Neural cell (in vitro differentiated cells): ENCODE measurements around the gene ANKS1B. TPM values are rescaled to one million over a fixed set of nuclear protein-coding genes. Genes with fewer than 3 reads are reported as not detected.

Source experiments
- H2AFZ ChIP-seq: fragments of 200-600, 300-800 bp; sonication (generic), shearing (Covaris generic); 2 replicates; pipeline ENCODE4 v1.6.0; 2014; ENCODE audit warnings: low read depth, mild to moderate bottlenecking, antibody characterized with exemption, low read length, moderate library complexity
- H3F3A ChIP-seq: fragments of 200-600 bp; shearing (Covaris generic); 2 replicates; pipeline ENCODE4 v1.6.1; 2016; ENCODE audit warnings: mild to moderate bottlenecking, moderate library complexity, mixed read lengths, antibody characterized with exemption, low read length; ENCODE audit not compliant: insufficient read depth, poor library complexity, severe bottlenecking
- H3K27ac ChIP-seq: fragments of 200-600, 300-800 bp; sonication (generic), shearing (Covaris generic); 2 replicates; pipeline ENCODE4 v1.5.1; 2014; ENCODE audit warnings: mild to moderate bottlenecking, low read length, moderate library complexity
- H3K27me3 ChIP-seq: fragments of 300-800, 200-600 bp; sonication (generic), shearing (Covaris generic); 2 replicates; pipeline ENCODE4 v1.6.0; 2014; ENCODE audit warnings: mild to moderate bottlenecking, low read depth, low read length, moderate library complexity; ENCODE audit not compliant: insufficient read depth
- H3K36me3 ChIP-seq: fragments of 300-800, 200-600 bp; sonication (generic), shearing (Covaris generic); 2 replicates; pipeline ENCODE4 v1.5.1; 2014; ENCODE audit warnings: mild to moderate bottlenecking, antibody characterized with exemption, low read length, moderate library complexity; ENCODE audit not compliant: insufficient read depth
- H3K4me2 ChIP-seq: fragments of 300-800, 200-600 bp; sonication (generic), shearing (Covaris generic); 2 replicates; pipeline ENCODE4 v1.6.0; 2014; ENCODE audit warnings: mild to moderate bottlenecking, low read length
- H3K4me3 ChIP-seq: fragments of 300-800, 200-600 bp; sonication (generic), shearing (Covaris generic); 2 replicates; pipeline ENCODE4 v1.5.1; 2014; ENCODE audit warnings: mild to moderate bottlenecking, low read length, moderate library complexity
- H3K79me2 ChIP-seq: fragments of 200-600 bp; shearing (Covaris generic); replicated peaks from 2 replicates; pipeline ENCODE4 v1.6.0; 2014; ENCODE audit warnings: mild to moderate bottlenecking, low read length, moderate library complexity; ENCODE audit not compliant: insufficient read depth
- H3K9ac ChIP-seq: fragments of 300-800, 200-600 bp; sonication (generic), shearing (Covaris generic); 2 replicates; pipeline ENCODE4 v1.6.1; 2016; ENCODE audit warnings: mild to moderate bottlenecking, low read length, mixed read lengths
- H3K9me2 ChIP-seq: fragments of 200-600 bp; shearing (Covaris generic); 2 replicates; pipeline ENCODE4 v1.6.1; 2016; ENCODE audit warnings: mild to moderate bottlenecking, low read length, mixed read lengths; ENCODE audit not compliant: insufficient read depth
- H3K9me3 ChIP-seq: fragments of 200-600, 300-800 bp; sonication (generic), shearing (Covaris generic); 2 replicates; pipeline ENCODE4 v1.6.1; 2016; ENCODE audit warnings: mild to moderate bottlenecking, mixed run types, low read length, moderate library complexity, mixed read lengths
- H4K20me1 ChIP-seq: fragments of 200-600 bp; shearing (Covaris generic); 2 replicates; pipeline ENCODE4 v1.6.1; 2016; ENCODE audit warnings: mild to moderate bottlenecking, mixed run types; ENCODE audit not compliant: insufficient read depth
- EP300 ChIP-seq: fragments of 450-650 bp; conservative IDR thresholded peaks from 2 replicates; pipeline ENCODE4 v1.6.1; 2014; ENCODE audit warnings: antibody characterized with exemption, mild to moderate bottlenecking, moderate library complexity; ENCODE audit not compliant: poor library complexity, severe bottlenecking
- EZH2 ChIP-seq: fragments of 200-600, 300-800 bp; shearing (Covaris generic), sonication (generic); IDR thresholded peaks from 2 replicates; pipeline ENCODE4 v1.6.1; 2014; ENCODE audit warnings: antibody characterized with exemption, low read length, borderline replicate concordance, mild to moderate bottlenecking; ENCODE audit not compliant: insufficient read depth, poor library complexity, severe bottlenecking
- MXI1 ChIP-seq: fragments of 450-650 bp; conservative IDR thresholded peaks from 2 replicates; pipeline ENCODE4 v1.6.1; 2014; ENCODE audit warnings: antibody characterized with exemption, mild to moderate bottlenecking; ENCODE audit not compliant: poor library complexity, severe bottlenecking
- POLR2AphosphoS5 ChIP-seq: IDR thresholded peaks from 2 replicates; pipeline ENCODE4 v1.6.1; 2012
- RAD21 ChIP-seq: fragments of 450-650 bp; conservative IDR thresholded peaks from 2 replicates; pipeline ENCODE4 v1.6.1; 2014; ENCODE audit warnings: antibody characterized with exemption, mild to moderate bottlenecking, moderate library complexity
- SMC3 ChIP-seq: fragments of 450-650 bp; conservative IDR thresholded peaks from 2 replicates; pipeline ENCODE4 v1.6.1; 2014; ENCODE audit warnings: antibody characterized with exemption, mild to moderate bottlenecking, moderate library complexity; ENCODE audit not compliant: poor library complexity
- TAF1 ChIP-seq: IDR thresholded peaks from 2 replicates; pipeline ENCODE4 v1.6.1; 2012; ENCODE audit warnings: low read depth
- polyA plus RNA-seq: library from polyadenylated mRNA; depleted of rRNA; stranded (reverse); fragments of >200 nt; gene quantifications from 2 replicates; pipeline ENCODE4 v1.2.3, GENCODE V29; 2014
- TF ChIP-seq, protein P1 (sequence below): fragments of 450-650 bp; IDR thresholded peaks from 2 replicates; pipeline ENCODE4 v1.5.1; 2014; ENCODE audit warnings: antibody characterized with exemption, mild to moderate bottlenecking, moderate library complexity; ENCODE audit not compliant: poor library complexity, severe bottlenecking
- TF ChIP-seq, protein P2 (sequence below): IDR thresholded peaks from 2 replicates; pipeline ENCODE4 v1.6.1; 2012; ENCODE audit warnings: borderline replicate concordance

The ANKS1B gene
- polyA plus RNA-seq, 1 donor from 2014 or later, result 65.6 TPM

DNA sequence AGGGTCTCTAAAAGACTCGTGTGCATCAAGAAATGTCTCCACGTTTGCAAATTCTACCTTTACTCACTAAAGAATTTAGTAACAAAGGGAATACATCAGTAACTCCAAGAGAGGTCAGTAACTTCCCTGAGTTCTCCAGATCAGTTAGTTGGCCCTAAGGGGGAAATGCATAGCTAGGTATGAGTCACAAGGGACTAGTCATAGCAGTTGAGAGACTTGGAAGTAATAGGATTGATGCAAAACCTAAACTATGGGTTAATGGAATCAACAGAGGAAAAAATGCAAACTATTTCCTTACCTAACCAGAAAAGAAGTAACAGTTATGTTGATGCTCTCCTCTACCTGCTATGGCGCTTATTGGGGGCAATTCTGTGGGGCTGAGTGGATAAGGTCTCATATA, 486.0 kb downstream of the ANKS1B start:
- Histone ChIP-seq H3F3A (no peaks in the 10 kb centered on the region), H3K4me2 (no peak overlapping the region), H3K79me2 (no peaks in the 10 kb centered on the region), H3K27me3 (no peaks in the 10 kb centered on the region), H3K36me3 (no peaks in the 10 kb centered on the region), H2AFZ (no peak overlapping the region), H3K9me3 (no peaks in the 10 kb centered on the region), H3K4me3 (no peak overlapping the region), H4K20me1 (no peaks in the 10 kb centered on the region), H3K9ac (no peak overlapping the region), H3K9me2 (no peaks in the 10 kb centered on the region), H3K27ac (no peak overlapping the region)
- TF ChIP-seq EP300 (no peak), TAF1 (no peak), SMC3 (no peak), POLR2AphosphoS5 (no peak), RAD21 (no peak)
- TF ChIP-seq, protein P1, sequence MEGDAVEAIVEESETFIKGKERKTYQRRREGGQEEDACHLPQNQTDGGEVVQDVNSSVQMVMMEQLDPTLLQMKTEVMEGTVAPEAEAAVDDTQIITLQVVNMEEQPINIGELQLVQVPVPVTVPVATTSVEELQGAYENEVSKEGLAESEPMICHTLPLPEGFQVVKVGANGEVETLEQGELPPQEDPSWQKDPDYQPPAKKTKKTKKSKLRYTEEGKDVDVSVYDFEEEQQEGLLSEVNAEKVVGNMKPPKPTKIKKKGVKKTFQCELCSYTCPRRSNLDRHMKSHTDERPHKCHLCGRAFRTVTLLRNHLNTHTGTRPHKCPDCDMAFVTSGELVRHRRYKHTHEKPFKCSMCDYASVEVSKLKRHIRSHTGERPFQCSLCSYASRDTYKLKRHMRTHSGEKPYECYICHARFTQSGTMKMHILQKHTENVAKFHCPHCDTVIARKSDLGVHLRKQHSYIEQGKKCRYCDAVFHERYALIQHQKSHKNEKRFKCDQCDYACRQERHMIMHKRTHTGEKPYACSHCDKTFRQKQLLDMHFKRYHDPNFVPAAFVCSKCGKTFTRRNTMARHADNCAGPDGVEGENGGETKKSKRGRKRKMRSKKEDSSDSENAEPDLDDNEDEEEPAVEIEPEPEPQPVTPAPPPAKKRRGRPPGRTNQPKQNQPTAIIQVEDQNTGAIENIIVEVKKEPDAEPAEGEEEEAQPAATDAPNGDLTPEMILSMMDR, result no peak
- TF ChIP-seq, protein P2, sequence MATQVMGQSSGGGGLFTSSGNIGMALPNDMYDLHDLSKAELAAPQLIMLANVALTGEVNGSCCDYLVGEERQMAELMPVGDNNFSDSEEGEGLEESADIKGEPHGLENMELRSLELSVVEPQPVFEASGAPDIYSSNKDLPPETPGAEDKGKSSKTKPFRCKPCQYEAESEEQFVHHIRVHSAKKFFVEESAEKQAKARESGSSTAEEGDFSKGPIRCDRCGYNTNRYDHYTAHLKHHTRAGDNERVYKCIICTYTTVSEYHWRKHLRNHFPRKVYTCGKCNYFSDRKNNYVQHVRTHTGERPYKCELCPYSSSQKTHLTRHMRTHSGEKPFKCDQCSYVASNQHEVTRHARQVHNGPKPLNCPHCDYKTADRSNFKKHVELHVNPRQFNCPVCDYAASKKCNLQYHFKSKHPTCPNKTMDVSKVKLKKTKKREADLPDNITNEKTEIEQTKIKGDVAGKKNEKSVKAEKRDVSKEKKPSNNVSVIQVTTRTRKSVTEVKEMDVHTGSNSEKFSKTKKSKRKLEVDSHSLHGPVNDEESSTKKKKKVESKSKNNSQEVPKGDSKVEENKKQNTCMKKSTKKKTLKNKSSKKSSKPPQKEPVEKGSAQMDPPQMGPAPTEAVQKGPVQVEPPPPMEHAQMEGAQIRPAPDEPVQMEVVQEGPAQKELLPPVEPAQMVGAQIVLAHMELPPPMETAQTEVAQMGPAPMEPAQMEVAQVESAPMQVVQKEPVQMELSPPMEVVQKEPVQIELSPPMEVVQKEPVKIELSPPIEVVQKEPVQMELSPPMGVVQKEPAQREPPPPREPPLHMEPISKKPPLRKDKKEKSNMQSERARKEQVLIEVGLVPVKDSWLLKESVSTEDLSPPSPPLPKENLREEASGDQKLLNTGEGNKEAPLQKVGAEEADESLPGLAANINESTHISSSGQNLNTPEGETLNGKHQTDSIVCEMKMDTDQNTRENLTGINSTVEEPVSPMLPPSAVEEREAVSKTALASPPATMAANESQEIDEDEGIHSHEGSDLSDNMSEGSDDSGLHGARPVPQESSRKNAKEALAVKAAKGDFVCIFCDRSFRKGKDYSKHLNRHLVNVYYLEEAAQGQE, result no peak

- H3K9me2 ChIP-seq, result no peaks in the 10 kb centered on the region
- no peaks in the 10 kb centered on the region for H3F3A ChIP-seq
- H3K27ac ChIP-seq, result no peak overlapping the region
- H3K4me2 ChIP-seq, result no peak overlapping the region
- no peaks in the 10 kb centered on the region for H3K36me3 ChIP-seq
- no peaks in the 10 kb centered on the region for H3K9me3 ChIP-seq
- TF ChIP-seq SMC3 (no peak), TAF1 (no peak), POLR2AphosphoS5 (no peak), RAD21 (no peak), EP300 (no peak), EZH2 (no peak), MXI1 (no peak)
- TF ChIP-seq, protein P1, result no peak
- TF ChIP-seq, protein P2, result no peak
- no peak overlapping the region for H3K9ac ChIP-seq
- no peaks in the 10 kb centered on the region for H4K20me1 ChIP-seq
- no peak overlapping the region for H3K4me3 ChIP-seq
- no peaks in the 10 kb centered on the region for H3K79me2 ChIP-seq
- no peaks in the 10 kb centered on the region for H3K27me3 ChIP-seq
- no peak overlapping the region for H2AFZ ChIP-seq
Observed at GRCh38 chr12:99495799-99496198, 488.9 kb downstream of the ANKS1B start.
